ENCODE data around the gene CFAP410.

DNA sequence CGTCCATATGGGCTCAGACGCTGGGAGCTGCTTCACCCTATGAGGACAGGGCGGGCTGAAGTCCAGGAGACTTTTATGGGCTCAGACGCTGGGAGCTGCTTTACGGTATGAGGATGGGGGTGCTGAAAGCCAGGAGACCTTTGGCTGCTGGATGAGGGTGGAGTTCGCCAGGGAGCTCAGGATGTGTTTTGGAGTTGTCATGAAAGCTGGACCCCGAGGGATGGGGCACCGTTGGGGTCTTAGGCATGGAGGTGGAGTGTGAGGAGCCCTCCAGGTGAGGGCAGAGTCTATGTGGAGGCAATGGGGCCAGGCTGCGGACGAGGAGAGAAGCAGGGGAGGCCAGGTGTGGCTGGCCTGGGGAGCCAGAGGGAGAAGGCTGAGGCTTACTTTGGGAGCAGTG is 41.7 kb upstream of the CFAP410 start:
- TF ChIP-seq CTCF (IDR thresholded peaks at IDR 0.05; ENCODE audit: insufficient read depth, low read depth, low read length) (no peak), EZH2 (IDR thresholded peaks at IDR 0.05; ENCODE audit: insufficient read depth, low read length) (no peak)

Measured in astrocyte (in vitro differentiated cells and primary cell).